Hepatocyte (in vitro differentiated cells): ENCODE results near the gene CEP128. TPM values are rescaled to one million over a fixed set of nuclear protein-coding genes. Genes with fewer than 3 reads are reported as not detected.

Experiments
- DNase-seq: peaks from one replicate; pipeline ENCODE4 v3.0.0-alpha.2; 2016; ENCODE audit warnings: low spot score
- H2AFZ ChIP-seq: fragments of 200-600 bp; sonication (generic); 2 replicates; pipeline ENCODE4 v1.6.0; 2016; ENCODE audit warnings: antibody characterized with exemption, mild to moderate bottlenecking
- H3K27ac ChIP-seq: fragments of 200-600 bp; sonication (generic); 2 replicates; pipeline ENCODE4 v1.5.1; 2016; ENCODE audit warnings: mild to moderate bottlenecking
- H3K27me3 ChIP-seq: fragments of 200-600 bp; sonication (generic); 2 replicates; pipeline ENCODE4 v1.6.1; 2016
- H3K36me3 ChIP-seq: fragments of 200-600 bp; sonication (generic); replicated peaks from 2 replicates; pipeline ENCODE4 v1.5.1; 2016; ENCODE audit warnings: low read depth; ENCODE audit not compliant: insufficient read depth
- H3K4me1 ChIP-seq: fragments of 200-600 bp; sonication (generic); 2 replicates; pipeline ENCODE4 v1.5.1; 2016; ENCODE audit warnings: mild to moderate bottlenecking, moderate library complexity; ENCODE audit not compliant: insufficient read depth
- H3K4me2 ChIP-seq: fragments of 200-600 bp; sonication (generic); 2 replicates; pipeline ENCODE4 v1.6.0; 2016
- H3K4me3 ChIP-seq: fragments of 200-600 bp; sonication (generic); 2 replicates; pipeline ENCODE4 v1.5.1; 2016; ENCODE audit warnings: mild to moderate bottlenecking
- H3K79me2 ChIP-seq: fragments of 200-600 bp; sonication (generic); 2 replicates; pipeline ENCODE4 v1.6.0; 2017; ENCODE audit warnings: mild to moderate bottlenecking
- H3K9me2 ChIP-seq: fragments of 200-600 bp; sonication (generic); replicated peaks from 2 replicates; pipeline ENCODE4 v1.6.0; 2017; ENCODE audit warnings: mild to moderate bottlenecking; ENCODE audit not compliant: insufficient read depth
- H3K9me3 ChIP-seq: fragments of 200-600 bp; sonication (generic); 2 replicates; pipeline ENCODE4 v1.5.1; 2016; ENCODE audit warnings: low read depth, mild to moderate bottlenecking
- H4K20me1 ChIP-seq: fragments of 200-600 bp; sonication (generic); 2 replicates; pipeline ENCODE4 v1.6.0; 2016; ENCODE audit warnings: mild to moderate bottlenecking; ENCODE audit not compliant: insufficient read depth, poor library complexity, severe bottlenecking
- CTCF ChIP-seq: fragments of 200-600 bp; sonication (generic); IDR thresholded peaks from 2 replicates; pipeline ENCODE4 v1.5.1; 2016; ENCODE audit warnings: antibody characterized with exemption, mild to moderate bottlenecking; ENCODE audit not compliant: poor library complexity
- EZH2 ChIP-seq: fragments of 200-600 bp; sonication (generic); IDR thresholded peaks from 2 replicates; pipeline ENCODE4 v1.6.1; 2016; ENCODE audit warnings: antibody characterized with exemption, mild to moderate bottlenecking, borderline replicate concordance
- EZH2phosphoT487 ChIP-seq: fragments of 200-600 bp; sonication (generic); IDR thresholded peaks from one replicate; pipeline ENCODE4 v1.6.1; 2018; ENCODE audit warnings: antibody characterized with exemption, mild to moderate bottlenecking, low read depth, moderate library complexity; ENCODE audit not compliant: unreplicated experiment, severe bottlenecking
- WGBS: methylation state at CpG from one replicate; pipeline ENCODE4 v1.1.6; 2016; ENCODE audit warnings: low lambda C conversion rate; ENCODE audit errors: missing lambda C conversion rate; 5-methylcytosine and 5-hydroxymethylcytosine counted together
- polyA plus RNA-seq: library from polyadenylated mRNA; unstranded; fragments of >200 nt; fragmentation: Nextera tagmentation; extraction: Ambion mirVana; gene quantifications from 2 replicates; pipeline ENCODE4 v1.2.1, GENCODE V29; 2016
- total RNA-seq: library from RNA; depleted of rRNA; stranded (reverse); fragments of >200 nt; gene quantifications from 2 replicates; pipeline ENCODE4 v1.2.3, GENCODE V29; 2014

Gene CEP128
- total and polyA plus RNA-seq, 2 experiments from 2014 or later: 1.4 to 3.6 TPM

DNA sequence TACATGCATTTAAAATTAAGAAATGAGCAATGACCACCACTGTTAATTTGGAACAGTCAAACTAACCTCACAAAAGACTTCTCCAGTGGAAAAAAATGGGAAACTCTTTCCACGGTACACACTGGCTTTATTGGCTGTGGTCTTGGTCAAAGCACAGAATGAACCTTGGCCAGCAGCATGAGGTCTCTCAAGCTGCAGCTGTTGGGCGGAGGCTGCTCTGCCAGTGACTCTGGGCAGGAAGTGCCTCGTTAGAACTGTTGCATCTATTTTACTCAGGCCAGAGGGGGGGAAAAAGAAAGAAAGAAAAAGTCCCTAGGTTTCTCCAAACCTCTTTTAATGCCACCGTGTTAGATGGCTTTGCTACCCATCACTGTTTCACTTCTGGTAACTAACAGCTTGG lies 450.4 kb downstream of the CEP128 start:
- no peaks in the 10 kb centered on the region for H4K20me1 ChIP-seq
- peaks cover 8% of the 10 kb centered on the region for H3K4me1 ChIP-seq
- 48% methylated on average over 4 of the region's 4 CpGs for WGBS
- H3K27ac ChIP-seq: peak overlapping the region; percentile 25
- no peak overlapping the region for H3K4me2 ChIP-seq
- H3K27me3 ChIP-seq: no peaks in the 10 kb centered on the region
- H3K9me2 ChIP-seq: no peaks in the 10 kb centered on the region
- no peak overlapping the region for H3K4me3 ChIP-seq
- DNase-seq: peak; percentile 40
- H3K36me3 ChIP-seq: no peaks in the 10 kb centered on the region
- TF ChIP-seq EZH2phosphoT487 (no peak), CTCF (no peak), EZH2 (no peak)
- H3K9me3 ChIP-seq: no peaks in the 10 kb centered on the region
- no peak overlapping the region for H2AFZ ChIP-seq
- no peaks in the 10 kb centered on the region for H3K79me2 ChIP-seq

DNA sequence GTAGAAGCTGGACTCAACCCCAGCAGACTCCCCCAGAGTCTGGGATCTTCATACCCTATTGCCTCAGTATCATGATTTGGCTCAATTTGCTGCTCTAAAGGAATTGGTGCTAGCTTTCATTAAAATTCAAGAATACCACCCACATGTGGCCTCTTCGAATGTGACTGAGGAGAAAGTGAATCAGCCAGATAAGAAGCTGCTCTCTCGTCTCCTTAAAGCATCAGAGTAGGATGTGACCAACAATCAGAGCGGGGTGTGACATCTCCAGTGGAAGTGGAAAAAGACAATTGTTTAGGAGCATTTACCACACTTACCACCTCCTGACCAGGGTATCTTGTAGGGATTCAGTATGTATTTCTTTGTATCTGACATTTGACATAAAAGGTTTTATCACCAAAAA lies 452.0 kb downstream of the CEP128 start:
- DNase-seq: no peak
- Histone ChIP-seq H3K4me2 (no peak overlapping the region), H4K20me1 (no peaks in the 10 kb centered on the region), H3K9me3 (no peaks in the 10 kb centered on the region), H3K4me1 (peaks cover 8% of the 10 kb centered on the region), H3K27ac (no peak overlapping the region), H3K36me3 (no peaks in the 10 kb centered on the region), H3K4me3 (no peak overlapping the region), H3K79me2 (no peaks in the 10 kb centered on the region), H3K27me3 (no peaks in the 10 kb centered on the region), H3K9me2 (no peaks in the 10 kb centered on the region), H2AFZ (no peak overlapping the region)
- 93% methylated on average over 3 of the region's 3 CpGs for WGBS
- TF ChIP-seq CTCF (no peak), EZH2phosphoT487 (no peak), EZH2 (no peak)

DNA sequence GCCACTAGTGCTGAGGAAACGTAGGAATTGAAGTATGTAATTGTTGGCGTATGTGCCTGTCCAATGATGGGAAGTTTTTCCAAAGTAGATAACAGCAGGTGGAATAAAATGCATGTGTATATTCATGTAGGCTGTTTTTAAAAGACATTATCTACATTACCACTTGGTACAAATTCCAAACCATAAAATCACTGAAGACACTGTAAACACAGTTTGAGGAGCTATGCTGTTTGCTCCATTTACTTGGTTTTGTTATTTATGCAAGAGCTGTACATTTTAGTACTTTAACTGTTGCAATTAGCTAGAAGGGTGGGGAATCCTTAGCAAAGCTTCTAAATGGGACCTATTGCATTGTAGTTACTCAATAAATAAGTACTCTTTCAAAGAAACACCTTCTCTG lies 455.8 kb downstream of the CEP128 start:
- no peak overlapping the region for H3K4me3 ChIP-seq
- H3K9me3 ChIP-seq: no peaks in the 10 kb centered on the region
- no peak overlapping the region for H3K4me2 ChIP-seq
- H3K36me3 ChIP-seq: no peaks in the 10 kb centered on the region
- H3K27me3 ChIP-seq: no peaks in the 10 kb centered on the region
- no peak overlapping the region for H2AFZ ChIP-seq
- no peak for DNase-seq
- no peaks in the 10 kb centered on the region for H3K79me2 ChIP-seq
- WGBS: 93% methylated on average over 2 of the region's 2 CpGs
- H3K4me1 ChIP-seq: peaks cover under 1% of the 10 kb centered on the region
- TF ChIP-seq EZH2phosphoT487 (no peak), CTCF (no peak), EZH2 (no peak)
- H3K27ac ChIP-seq: no peak overlapping the region
- H4K20me1 ChIP-seq: no peaks in the 10 kb centered on the region
- H3K9me2 ChIP-seq: no peaks in the 10 kb centered on the region

DNA sequence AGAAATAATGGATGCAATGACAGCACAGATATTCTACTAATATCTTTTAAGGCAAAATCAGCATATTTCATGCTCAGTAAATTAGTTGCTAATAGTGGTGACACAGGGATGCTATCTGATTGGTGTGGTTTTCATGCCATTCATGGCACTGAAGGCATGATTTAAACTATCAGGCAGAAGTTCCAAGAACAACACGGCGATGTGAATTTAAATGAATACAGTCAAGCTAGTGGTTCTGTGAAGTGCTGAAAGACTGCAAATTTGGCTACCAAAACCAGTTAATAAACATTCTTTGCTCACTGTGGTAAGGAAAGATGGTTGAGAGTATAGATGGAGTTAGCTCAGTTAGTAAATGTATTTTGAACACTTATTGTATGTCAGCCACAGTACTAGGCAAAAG lies 458.2 kb downstream of the CEP128 start:
- no peaks in the 10 kb centered on the region for H3K36me3 ChIP-seq
- H2AFZ ChIP-seq: no peak overlapping the region
- no peaks in the 10 kb centered on the region for H3K27me3 ChIP-seq
- no peak overlapping the region for H3K27ac ChIP-seq
- H3K9me2 ChIP-seq: no peaks in the 10 kb centered on the region
- WGBS: 98% methylated on average over 2 of the region's 2 CpGs
- H3K4me1 ChIP-seq: no peaks in the 10 kb centered on the region
- H3K79me2 ChIP-seq: no peaks in the 10 kb centered on the region
- no peak overlapping the region for H3K4me3 ChIP-seq
- TF ChIP-seq CTCF (no peak), EZH2phosphoT487 (no peak), EZH2 (no peak)
- H4K20me1 ChIP-seq: no peaks in the 10 kb centered on the region
- DNase-seq: no peak
- no peaks in the 10 kb centered on the region for H3K9me3 ChIP-seq
- no peak overlapping the region for H3K4me2 ChIP-seq
